Neuronal stem cell (in vitro differentiated cells): ENCODE results near the gene ACAT2.

ENCODE experiments used
- DNase-seq: peaks from one replicate; pipeline ENCODE4 v3.0.0-alpha.2; 2013; ENCODE audit warnings: low spot score
- H2AFZ ChIP-seq: one replicate; pipeline ENCODE4 v1.6.1; 2013; ENCODE audit warnings: mild to moderate bottlenecking, low read length, inconsistent platforms
- H2AK5ac ChIP-seq: 2 replicates; pipeline ENCODE4 v1.6.1; 2013; ENCODE audit warnings: low read depth, mild to moderate bottlenecking, inconsistent platforms, low read length, moderate library complexity, mixed read lengths
- H2BK120ac ChIP-seq: 2 replicates; pipeline ENCODE4 v1.6.1; 2013; ENCODE audit warnings: low read depth, mild to moderate bottlenecking, inconsistent platforms, low read length, moderate library complexity, mixed read lengths
- H2BK12ac ChIP-seq: one replicate; pipeline ENCODE4 v1.6.1; 2013; ENCODE audit warnings: low read length, inconsistent platforms
- H2BK15ac ChIP-seq: 2 replicates; pipeline ENCODE4 v1.6.1; 2013; ENCODE audit warnings: mild to moderate bottlenecking, low read length, inconsistent platforms, mixed read lengths
- H2BK5ac ChIP-seq: one replicate; pipeline ENCODE4 v1.6.1; 2013; ENCODE audit warnings: inconsistent platforms, mild to moderate bottlenecking, low read length, moderate library complexity
- H3K14ac ChIP-seq: one replicate; pipeline ENCODE4 v1.6.1; 2013; ENCODE audit warnings: low read length, inconsistent platforms
- H3K18ac ChIP-seq: 2 replicates; pipeline ENCODE4 v1.6.1; 2013; ENCODE audit warnings: low read length, inconsistent platforms
- H3K23ac ChIP-seq: 2 replicates; pipeline ENCODE4 v1.6.1; 2013; ENCODE audit warnings: low read depth, mild to moderate bottlenecking, mixed read lengths, low read length, inconsistent platforms; ENCODE audit not compliant: poor library complexity
- H3K27ac ChIP-seq: replicated peaks from 3 replicates; pipeline ENCODE4 v1.5.1; 2013; ENCODE audit warnings: low read length, inconsistent platforms
- H3K27me3 ChIP-seq, 3 experiments: 2 replicates each; pipeline ENCODE4 v1.6.1; 2013; ENCODE audit warnings: low read length in 3 of 3, mild to moderate bottlenecking in 2 of 3, inconsistent platforms in 1 of 3, low read depth in 1 of 3, mixed read lengths in 1 of 3, moderate library complexity in 1 of 3; ENCODE audit not compliant: control insufficient read depth in 3 of 3, insufficient read depth in 3 of 3
- H3K36me3 ChIP-seq, 2 donors: replicated peaks in 1 of 2; 2 replicates each; pipeline ENCODE4 v1.6.1; 2013; ENCODE audit warnings: low read length in 2 of 2; ENCODE audit not compliant: control insufficient read depth in 2 of 2, insufficient read depth in 2 of 2
- H3K4ac ChIP-seq: 2 replicates; pipeline ENCODE4 v1.6.1; 2013; ENCODE audit warnings: inconsistent platforms, mild to moderate bottlenecking, low read length, moderate library complexity
- H3K4me1 ChIP-seq, 2 donors: 1 replicate in 1 of 2; 2 replicates in 1 of 2; pipeline ENCODE4 v1.6.1; 2013; ENCODE audit warnings: low read length in 2 of 2, low read depth in 1 of 2; ENCODE audit not compliant: control insufficient read depth in 2 of 2, insufficient read depth in 1 of 2
- H3K4me2 ChIP-seq: one replicate; pipeline ENCODE4 v1.6.1; 2013; ENCODE audit warnings: mild to moderate bottlenecking, low read length, inconsistent platforms; ENCODE audit not compliant: insufficient read depth, poor library complexity, severe bottlenecking
- H3K4me3 ChIP-seq, 2 donors: 2 replicates each; pipeline ENCODE4 v1.5.1; 2013; ENCODE audit warnings: low read length in 2 of 2, mild to moderate bottlenecking in 2 of 2, inconsistent platforms in 1 of 2, moderate library complexity in 1 of 2
- H3K79me1 ChIP-seq: one replicate; pipeline ENCODE4 v1.6.1; 2013; ENCODE audit warnings: low read depth, mild to moderate bottlenecking, inconsistent platforms, low read length, moderate library complexity
- H3K9ac ChIP-seq: one replicate; pipeline ENCODE4 v1.6.1; 2013; ENCODE audit warnings: mild to moderate bottlenecking, low read depth, low read length, inconsistent platforms; ENCODE audit not compliant: poor library complexity
- H3K9me3 ChIP-seq, 2 donors: replicated peaks in 1 of 2; 2 replicates each; pipeline versions ENCODE3 to v1.6.1; 2013; ENCODE audit warnings: low read length in 2 of 2, mild to moderate bottlenecking in 2 of 2, inconsistent platforms in 1 of 2, low read depth in 1 of 2, mixed read lengths in 1 of 2, moderate library complexity in 1 of 2; ENCODE audit not compliant: control insufficient read depth in 2 of 2, insufficient read depth in 1 of 2
- H4K8ac ChIP-seq: one replicate; pipeline ENCODE4 v1.6.1; 2013; ENCODE audit warnings: low read depth, mild to moderate bottlenecking, inconsistent platforms, low read length, moderate library complexity
- H4K91ac ChIP-seq: one replicate; pipeline ENCODE4 v1.6.1; 2013; ENCODE audit warnings: low read length, low read depth, mild to moderate bottlenecking, inconsistent platforms; ENCODE audit not compliant: poor library complexity
- WGBS, 2 donors: extraction: QIAGEN DNeasy Blood & Tissue Kit; methylation state at CpG; one replicate each; pipeline ENCODE4 v1.1.7; 2013; ENCODE audit warnings: missing lambda C conversion rate in 2 of 2, mixed read lengths in 1 of 2; ENCODE audit not compliant: insufficient read length in 2 of 2, insufficient replicate concordance in 1 of 2; ENCODE audit errors: extremely low coverage in 2 of 2; 5-methylcytosine and 5-hydroxymethylcytosine counted together

ACAT2 gene

GRCh38 chr6:159715166-159715565 is 46.7 kb upstream of the ACAT2 start:
- H3K18ac ChIP-seq, result no peak overlapping the region
- H2AK5ac ChIP-seq, result no peak overlapping the region
- H2BK120ac ChIP-seq, result no peak overlapping the region
- no peaks in the 10 kb centered on the region for H3K9me3 ChIP-seq
- H4K91ac ChIP-seq, result no peak overlapping the region
- no peak for DNase-seq
- no peak overlapping the region for H2BK5ac ChIP-seq
- no peak overlapping the region for H2BK15ac ChIP-seq
- no peak overlapping the region for H4K8ac ChIP-seq
- no peak overlapping the region for H3K14ac ChIP-seq
- no peaks in the 10 kb centered on the region for H3K27me3 ChIP-seq
- no peak overlapping the region for H3K27ac ChIP-seq
- peaks cover 0 to 8% of the 10 kb centered on the region in 2 donors for H3K36me3 ChIP-seq
- peaks cover 2% of the 10 kb centered on the region for H3K79me1 ChIP-seq
- H3K4me3 ChIP-seq, result no peak overlapping the region
- no peak overlapping the region for H3K4me2 ChIP-seq
- no peak overlapping the region for H2AFZ ChIP-seq
- H3K4ac ChIP-seq, result no peak overlapping the region
- no peak overlapping the region for H3K23ac ChIP-seq
- H2BK12ac ChIP-seq, result no peak overlapping the region
- H3K4me1 ChIP-seq, result no peaks in the 10 kb centered on the region
- no CpG with 5 or more reads among the region's 3 CpGs for WGBS, 2 donors
- no peak overlapping the region for H3K9ac ChIP-seq

DNA sequence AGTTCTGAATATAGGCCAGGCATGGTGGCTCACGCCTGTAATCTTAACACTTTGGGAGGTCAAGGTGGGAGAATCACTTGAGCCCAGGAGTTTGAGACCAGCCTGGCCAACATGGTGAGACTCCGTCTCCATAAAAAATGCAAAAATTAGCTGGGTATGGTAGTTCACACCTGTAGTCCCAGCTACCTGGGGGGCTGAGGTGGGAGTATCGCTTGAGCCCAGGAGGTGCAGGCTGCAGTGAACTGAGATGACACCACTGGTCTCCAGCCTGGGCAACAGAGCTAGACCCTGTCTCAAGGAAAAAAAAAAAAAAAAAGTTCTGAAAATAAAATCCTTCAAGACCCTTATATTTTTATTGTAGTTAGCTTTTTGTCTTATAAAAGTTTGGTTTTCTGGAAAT is 46.2 kb upstream of the ACAT2 start:
- Histone ChIP-seq H3K27ac (no peak overlapping the region), H3K36me3 (peaks cover 0 to 8% of the 10 kb centered on the region in 2 donors), H3K9ac (no peak overlapping the region), H2BK120ac (no peak overlapping the region), H2BK12ac (no peak overlapping the region), H3K27me3 (no peaks in the 10 kb centered on the region), H2BK5ac (no peak overlapping the region), H4K8ac (no peak overlapping the region), H3K9me3 (no peaks in the 10 kb centered on the region), H3K23ac (no peak overlapping the region), H3K4me3 (no peak overlapping the region), H3K4me2 (no peak overlapping the region), H3K4me1 (no peaks in the 10 kb centered on the region), H3K14ac (no peak overlapping the region), H2AK5ac (no peak overlapping the region), H2AFZ (no peak overlapping the region), H2BK15ac (no peak overlapping the region), H4K91ac (no peak overlapping the region), H3K79me1 (peaks cover 2% of the 10 kb centered on the region), H3K4ac (no peak overlapping the region), H3K18ac (no peak overlapping the region)
- no peak for DNase-seq
- no CpG with 5 or more reads among the region's 3 CpGs for WGBS, 2 donors

- no peak overlapping the region for H3K27ac ChIP-seq
- no peaks in the 10 kb centered on the region for H3K4me1 ChIP-seq
- H2BK120ac ChIP-seq, result no peak overlapping the region
- no peak overlapping the region for H3K18ac ChIP-seq
- peaks cover 2% of the 10 kb centered on the region for H3K79me1 ChIP-seq
- no peak overlapping the region for H3K4me3 ChIP-seq
- H2AK5ac ChIP-seq, result no peak overlapping the region
- DNase-seq, result no peak
- H2BK5ac ChIP-seq, result no peak overlapping the region
- H3K14ac ChIP-seq, result no peak overlapping the region
- H3K27me3 ChIP-seq, result no peaks in the 10 kb centered on the region
- no peak overlapping the region for H3K4me2 ChIP-seq
- no peak overlapping the region for H3K9ac ChIP-seq
- no peak overlapping the region for H3K23ac ChIP-seq
- H2BK12ac ChIP-seq, result no peak overlapping the region
- H2BK15ac ChIP-seq, result no peak overlapping the region
- no peak overlapping the region for H4K91ac ChIP-seq
- H2AFZ ChIP-seq, result no peak overlapping the region
- WGBS, 2 donors, result no CpG with 5 or more reads among the region's 5 CpGs
- no peak overlapping the region for H4K8ac ChIP-seq
- H3K4ac ChIP-seq, result no peak overlapping the region
- no peaks in the 10 kb centered on the region for H3K9me3 ChIP-seq
- H3K36me3 ChIP-seq, result peaks cover 0 to 8% of the 10 kb centered on the region in 2 donors
Measured at GRCh38 chr6:159716247-159717096, 45.4 kb upstream of the ACAT2 start.

GRCh38 chr6:159718634-159719033 is 43.2 kb upstream of the ACAT2 start:
- WGBS, 2 donors, result no CpG with 5 or more reads among the region's 3 CpGs

More at GRCh38 chr6:159718634-159719033, 43.2 kb upstream of the ACAT2 start:
- no peaks in the 10 kb centered on the region for H3K4me1 ChIP-seq
- H2AFZ ChIP-seq, result no peak overlapping the region
- H3K9ac ChIP-seq, result no peak overlapping the region
- H3K27me3 ChIP-seq, result no peaks in the 10 kb centered on the region
- DNase-seq, result no peak
- H2BK5ac ChIP-seq, result no peak overlapping the region
- H2BK120ac ChIP-seq, result no peak overlapping the region
- H3K4me2 ChIP-seq, result no peak overlapping the region
- H2BK12ac ChIP-seq, result no peak overlapping the region
- H3K79me1 ChIP-seq, result peaks cover 3% of the 10 kb centered on the region
- H3K9me3 ChIP-seq, result peaks cover 0 to 8% of the 10 kb centered on the region in 2 donors
- H3K4ac ChIP-seq, result no peak overlapping the region
- H3K36me3 ChIP-seq, result peaks cover 2 to 24% of the 10 kb centered on the region in 2 donors
- H3K4me3 ChIP-seq, result no peak overlapping the region
- H4K8ac ChIP-seq, result no peak overlapping the region
- H2AK5ac ChIP-seq, result no peak overlapping the region
- no peak overlapping the region for H3K23ac ChIP-seq
- no peak overlapping the region for H3K18ac ChIP-seq
- H4K91ac ChIP-seq, result no peak overlapping the region
- no peak overlapping the region for H3K27ac ChIP-seq
- no peak overlapping the region for H2BK15ac ChIP-seq
- no peak overlapping the region for H3K14ac ChIP-seq
